HUES6 (cell line): ENCODE measurements around the gene CRYBB2.
"Not testable (repeated sequence)": the region's sequence is repeated elsewhere in the genome, so short reads cannot be mapped to it uniquely, and the experiment has no call there.

Source experiments
- H3K27ac ChIP-seq: 2 replicates; pipeline ENCODE4 v1.7.0; 2013; ENCODE audit warnings: low read depth, mild to moderate bottlenecking, low read length, inconsistent platforms
- H3K27me3 ChIP-seq: 2 replicates; pipeline ENCODE4 v1.6.1; 2013; ENCODE audit warnings: low read length; ENCODE audit not compliant: control insufficient read depth, insufficient read depth
- H3K36me3 ChIP-seq: 2 replicates; pipeline ENCODE4 v1.6.1; 2013; ENCODE audit warnings: low read length; ENCODE audit not compliant: control insufficient read depth, insufficient read depth
- H3K4me1 ChIP-seq: 2 replicates; pipeline ENCODE4 v1.6.1; 2013; ENCODE audit warnings: low read length; ENCODE audit not compliant: control insufficient read depth, insufficient read depth
- H3K4me3 ChIP-seq: 2 replicates; pipeline ENCODE4 v1.5.1; 2013; ENCODE audit warnings: low read depth, low read length
- H3K9ac ChIP-seq: one replicate; pipeline ENCODE4 v1.6.1; 2013; ENCODE audit warnings: mild to moderate bottlenecking, low read length
- H3K9me3 ChIP-seq: 2 replicates; pipeline ENCODE4 v1.6.1; 2013; ENCODE audit warnings: low read depth, low read length; ENCODE audit not compliant: control insufficient read depth, insufficient read depth

CRYBB2 gene

GRCh38 chr22:25199731-25200520 is 19.5 kb upstream of the CRYBB2 start, which contains the start of gene CRYBB3:
CRYBB3 (plus strand) TSS chr22:25199858; CDS start chr22:25201397, 1,539 bp downstream.
- Histone ChIP-seq H3K27ac (no peak within 1 kb of the TSS), H3K4me3 (no peak within 1 kb of the TSS), H3K9me3 (no peaks in the 10 kb centered on the region), H3K4me1 (no peaks in the 10 kb centered on the region), H3K36me3 (peaks cover 3% of the 10 kb centered on the region; the same call in 1 of the 2 replicates), H3K27me3 (no peaks in the 10 kb centered on the region), H3K9ac (no peak within 1 kb of the TSS)

GRCh38 chr22:25200967-25201366 is 18.5 kb upstream of the CRYBB2 start:
- Histone ChIP-seq H3K27ac (no peak overlapping the region), H3K27me3 (no peaks in the 10 kb centered on the region)

GRCh38 chr22:25201557-25202273 is 17.7 kb upstream of the CRYBB2 start:
- H3K4me3 ChIP-seq = no peak overlapping the region
- no peaks in the 10 kb centered on the region for H3K27me3 ChIP-seq
- H3K4me1 ChIP-seq = no peaks in the 10 kb centered on the region
- H3K9me3 ChIP-seq = no peaks in the 10 kb centered on the region
- no peak overlapping the region for H3K27ac ChIP-seq
- H3K36me3 ChIP-seq = no peaks in the 10 kb centered on the region; the same call in 1 of the 2 replicates
- no peak overlapping the region for H3K9ac ChIP-seq

More at GRCh38 chr22:25200967-25201366, 18.5 kb upstream of the CRYBB2 start:
- Histone ChIP-seq H3K36me3 (no peaks in the 10 kb centered on the region; the same call in 1 of the 2 replicates), H3K4me1 (no peaks in the 10 kb centered on the region), H3K9me3 (no peaks in the 10 kb centered on the region), H3K9ac (no peak overlapping the region), H3K4me3 (no peak overlapping the region)

GRCh38 chr22:25202290-25202921 is 17.0 kb upstream of the CRYBB2 start:
- Histone ChIP-seq H3K9me3 (no peaks in the 10 kb centered on the region), H3K27ac (no peak overlapping the region), H3K4me3 (no peak overlapping the region), H3K9ac (no peak overlapping the region), H3K36me3 (no peaks in the 10 kb centered on the region), H3K4me1 (no peaks in the 10 kb centered on the region), H3K27me3 (no peaks in the 10 kb centered on the region)

- Histone ChIP-seq H3K27me3 (no peaks in the 10 kb centered on the region), H3K4me3 (no peak overlapping the region), H3K9me3 (no peaks in the 10 kb centered on the region), H3K27ac (no peak overlapping the region), H3K36me3 (no peaks in the 10 kb centered on the region), H3K9ac (no peak overlapping the region), H3K4me1 (no peaks in the 10 kb centered on the region)
These were observed 16.4 kb upstream of the CRYBB2 start for GRCh38 chr22:25203082-25203481.

GRCh38 chr22:25204547-25204946 is 14.9 kb upstream of the CRYBB2 start:
- H3K4me1 ChIP-seq, H3K9ac ChIP-seq, H3K27me3 ChIP-seq, H3K9me3 ChIP-seq, H3K27ac ChIP-seq, H3K4me3 ChIP-seq, H3K36me3 ChIP-seq: not testable (repeated sequence)

GRCh38 chr22:25205847-25206246 is 13.6 kb upstream of the CRYBB2 start:
- H3K36me3 ChIP-seq = no peaks in the 10 kb centered on the region
- no peaks in the 10 kb centered on the region for H3K27me3 ChIP-seq
- H3K4me1 ChIP-seq = no peaks in the 10 kb centered on the region
- H3K9ac ChIP-seq = no peak overlapping the region
- no peak overlapping the region for H3K27ac ChIP-seq
- H3K4me3 ChIP-seq = no peak overlapping the region
- H3K9me3 ChIP-seq = no peaks in the 10 kb centered on the region

GRCh38 chr22:25206998-25207397 is 12.4 kb upstream of the CRYBB2 start:
- H3K27ac ChIP-seq = no peak overlapping the region
- no peak overlapping the region for H3K9ac ChIP-seq
- no peaks in the 10 kb centered on the region for H3K9me3 ChIP-seq
- no peaks in the 10 kb centered on the region for H3K4me1 ChIP-seq
- H3K27me3 ChIP-seq = no peaks in the 10 kb centered on the region
- no peaks in the 10 kb centered on the region for H3K36me3 ChIP-seq
- no peak overlapping the region for H3K4me3 ChIP-seq

GRCh38 chr22:25207553-25208157 is 11.8 kb upstream of the CRYBB2 start:
- H3K36me3 ChIP-seq = no peaks in the 10 kb centered on the region
- no peaks in the 10 kb centered on the region for H3K9me3 ChIP-seq
- no peak overlapping the region for H3K9ac ChIP-seq
- no peak overlapping the region for H3K27ac ChIP-seq
- no peaks in the 10 kb centered on the region for H3K27me3 ChIP-seq
- no peaks in the 10 kb centered on the region for H3K4me1 ChIP-seq
- H3K4me3 ChIP-seq = no peak overlapping the region

GRCh38 chr22:25208328-25208727 is 11.1 kb upstream of the CRYBB2 start:
- H3K9me3 ChIP-seq = peaks cover 2% of the 10 kb centered on the region; the same call in 1 of the 2 replicates
- no peaks in the 10 kb centered on the region for H3K27me3 ChIP-seq
- no peak overlapping the region for H3K9ac ChIP-seq
- no peaks in the 10 kb centered on the region for H3K36me3 ChIP-seq
- no peak overlapping the region for H3K27ac ChIP-seq
- no peak overlapping the region for H3K4me3 ChIP-seq
- H3K4me1 ChIP-seq = no peaks in the 10 kb centered on the region
